T-cell (primary cell): Measurements from ENCODE around the gene PANX2. TPM values are rescaled to one million over a fixed set of nuclear protein-coding genes. Genes with fewer than 3 reads are reported as not detected.
A peak's percentile ranks its signal among the peaks of the same experiment; 100 is the strongest.
"Not testable (repeated sequence)": the region's sequence is repeated elsewhere in the genome, so short reads cannot be mapped to it uniquely, and the experiment has no call there.

ENCODE experiments used
- ATAC-seq, 4 experiments: fragments of 200-7000 bp in 3 of 4; fragments of 150-1000 bp in 1 of 4; cut with Tn5 transposase; replicated peaks in 1 of 4; 1 replicate in 3 of 4; 2 replicates in 1 of 4; pipeline ENCODE4 v1.10.0; 2021; ENCODE audit warnings: moderate library complexity in 3 of 4, mild to moderate bottlenecking in 2 of 4, moderate number of reproducible peaks in 1 of 4
- CTCF ChIA-PET, 2 donors: fragments of 300-600 bp; sonication (Branson Sonifier 250); formaldehyde crosslinking; loops; one replicate each; lab custom pipeline; 2022; ENCODE audit warnings: antibody characterized with exemption in 2 of 2; lab: Charles Lee
- POLR2A ChIA-PET, 2 donors: fragments of 300-600 bp; sonication (Branson Sonifier 250); formaldehyde crosslinking; loops; one replicate each; lab custom pipeline; 2022; ENCODE audit warnings: antibody characterized with exemption in 2 of 2; lab: Charles Lee
- DNase-seq, 35 experiments: peaks; one replicate each; pipeline versions ENCODE4 v3.0.0 to v3.0.0-alpha.2; 2013 to 2023
- H3K27ac ChIP-seq: one replicate; pipeline ENCODE4 v1.5.1; 2013; ENCODE audit warnings: low read length
- H3K27me3 ChIP-seq, 2 experiments: replicated peaks in 1 of 2; 1 replicate in 1 of 2; 2 replicates in 1 of 2; pipeline versions ENCODE4 v1.6.1 to v1.7.0; 2013; ENCODE audit warnings: low read length in 1 of 2, mixed read lengths in 1 of 2; ENCODE audit not compliant: control insufficient read depth in 2 of 2, insufficient read depth in 2 of 2; ENCODE audit errors: extremely low read depth in 1 of 2
- H3K36me3 ChIP-seq, 2 donors: 1 replicate in 1 of 2; 2 replicates in 1 of 2; pipeline versions ENCODE4 v1.6.1 to v1.7.0; 2013; ENCODE audit warnings: low read length in 1 of 2; ENCODE audit not compliant: control insufficient read depth in 2 of 2, insufficient read depth in 1 of 2; ENCODE audit errors: extremely low read depth in 1 of 2
- H3K4me1 ChIP-seq, 2 experiments: 1 replicate in 1 of 2; 2 replicates in 1 of 2; pipeline versions ENCODE4 v1.6.1 to v1.7.0; 2013; ENCODE audit warnings: low read length in 2 of 2, mixed read lengths in 1 of 2; ENCODE audit not compliant: insufficient read depth in 2 of 2, control insufficient read depth in 1 of 2; ENCODE audit errors: extremely low read depth in 1 of 2
- H3K4me3 ChIP-seq, 2 donors: 1 replicate in 1 of 2; 2 replicates in 1 of 2; pipeline versions ENCODE4 v1.5.1 to v1.7.0; 2013; ENCODE audit warnings: mild to moderate bottlenecking in 2 of 2, low read length in 1 of 2, moderate library complexity in 1 of 2; ENCODE audit not compliant: control insufficient read depth in 1 of 2; ENCODE audit errors: extremely low read depth in 1 of 2
- H3K9me3 ChIP-seq: 2 replicates; pipeline ENCODE4 v1.7.0; 2013
- H3K27ac Mint-ChIP-seq, 2 donors: one replicate each; pipeline ENCODE4 v1.8.0; 2020 to 2021; ENCODE audit warnings: mild to moderate bottlenecking in 2 of 2, mixed read lengths in 2 of 2
- H3K27me3 Mint-ChIP-seq, 2 donors: one replicate each; pipeline ENCODE4 v1.8.0; 2021 to 2022; ENCODE audit warnings: mixed read lengths in 2 of 2
- H3K36me3 Mint-ChIP-seq: one replicate; pipeline ENCODE4 v1.8.0; 2021; ENCODE audit warnings: mixed read lengths
- H3K4me1 Mint-ChIP-seq, 3 donors: one replicate each; pipeline ENCODE4 v1.8.0; 2020 to 2022; ENCODE audit warnings: mixed read lengths in 3 of 3, mild to moderate bottlenecking in 1 of 3
- H3K4me3 Mint-ChIP-seq, 3 donors: one replicate each; pipeline ENCODE4 v1.8.0; 2020 to 2022; ENCODE audit warnings: mild to moderate bottlenecking in 3 of 3, mixed read lengths in 3 of 3, moderate library complexity in 3 of 3
- H3K9me3 Mint-ChIP-seq, 3 donors: one replicate each; pipeline ENCODE4 v1.8.0; 2020 to 2022; ENCODE audit warnings: mixed read lengths in 3 of 3
- WGBS: methylation state at CpG from one replicate; pipeline ENCODE4 v1.1.5; 2013; ENCODE audit warnings: missing lambda C conversion rate; ENCODE audit not compliant: insufficient coverage; 5-methylcytosine and 5-hydroxymethylcytosine counted together
- total RNA-seq, 35 experiments: library from RNA in 6 of 35; stranded (reverse) in 6 of 35; fragments of 120-200 nt in 1 of 35; gene quantifications; one replicate each; pipeline versions ENCODE4 v1.2.1 to v1.2.4 and lab custom pipeline; 2013 to 2026

PANX2 gene
- total RNA-seq, 5 donors from 2014 or later (not counting 1 experiment from before 2014, with no cell fraction given) = 0.16 to 0.32 (median 0.26) TPM; not detected in 2

DNA sequence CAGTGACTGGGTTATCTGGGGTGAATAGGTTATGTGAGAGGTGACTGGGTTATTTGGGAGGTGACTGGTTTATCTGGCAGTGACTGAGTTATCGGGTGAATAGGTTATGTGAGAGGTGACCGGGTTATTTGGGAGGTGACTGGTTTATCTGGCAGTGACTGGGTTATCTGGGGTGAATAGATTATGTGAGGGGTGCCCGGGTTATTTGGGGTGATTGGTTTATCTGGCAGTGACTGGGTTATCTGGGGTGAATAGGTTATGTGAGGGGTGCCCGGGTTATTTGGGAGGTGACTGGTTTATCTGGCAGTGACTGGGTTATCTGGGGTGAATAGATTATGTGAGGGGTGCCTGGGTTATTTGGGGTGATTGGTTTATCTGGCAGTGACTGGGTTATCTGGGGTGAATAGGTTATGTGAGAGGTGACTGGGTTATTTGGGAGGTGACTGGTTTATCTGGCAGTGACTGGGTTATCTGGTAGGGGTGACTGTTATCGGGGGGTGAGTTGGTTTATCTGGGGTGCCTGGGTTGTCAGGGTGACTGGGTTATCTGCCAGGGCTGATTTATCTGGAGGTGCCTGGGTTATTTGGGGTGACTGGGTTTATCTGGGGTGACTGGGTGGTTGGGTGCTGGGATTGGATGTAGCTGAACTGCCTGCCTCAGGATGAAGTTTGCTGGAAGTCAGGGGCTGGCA is 1.9 kb upstream of the PANX2 start:
- Mint-ChIP-seq H3K4me3 (peak overlapping the region; percentile 66 to 78 (median 70)), H3K27me3 (peaks cover 27 to 45% of the 10 kb centered on the region in 2 donors), H3K27ac (peak overlapping the region in 1 of 2 donors; percentile 15), H3K4me1 (peaks cover 4 to 12% (median 6%) of the 10 kb centered on the region in 3 donors)
- H3K27me3 ChIP-seq = peaks cover 4 to 57% of the 10 kb centered on the region in 2 experiments
- H3K4me3 ChIP-seq, H3K36me3 ChIP-seq, DNase-seq, H3K36me3 Mint-ChIP-seq, POLR2A ChIA-PET, H3K27ac ChIP-seq, H3K9me3 Mint-ChIP-seq, ATAC-seq, H3K9me3 ChIP-seq, H3K4me1 ChIP-seq, CTCF ChIA-PET: not testable (repeated sequence)
- 82% methylated on average over 4 of the region's 5 CpGs for WGBS

- H3K27ac Mint-ChIP-seq = peak overlapping the region in 1 of 2 donors; percentile 19
- ATAC-seq = no peak
- H3K36me3 Mint-ChIP-seq = no peaks in the 10 kb centered on the region
- ChIA-PET POLR2A (no interaction called here), CTCF (no interaction called here)
- H3K9me3 ChIP-seq = no peaks in the 10 kb centered on the region
- peaks cover 25 to 45% of the 10 kb centered on the region in 2 donors for H3K27me3 Mint-ChIP-seq
- peaks cover 0 to 6% of the 10 kb centered on the region in 2 experiments for H3K4me1 ChIP-seq
- H3K36me3 ChIP-seq = no peaks in the 10 kb centered on the region
- H3K4me3 ChIP-seq = no peak overlapping the region
- peaks cover 4 to 12% (median 6%) of the 10 kb centered on the region in 3 donors for H3K4me1 Mint-ChIP-seq
- no peak for DNase-seq
- peak overlapping the region; percentile 66 to 78 (median 70) for H3K4me3 Mint-ChIP-seq
- 38% methylated on average over 14 of the region's 36 CpGs for WGBS
- no peaks in the 10 kb centered on the region for H3K9me3 Mint-ChIP-seq
- peaks cover 4 to 58% of the 10 kb centered on the region in 2 experiments for H3K27me3 ChIP-seq
- H3K27ac ChIP-seq = no peak overlapping the region
These were observed 1.3 kb upstream of the PANX2 start for GRCh38 chr22:50169181-50169759.

- under 1% methylated on average over 50 of the region's 70 CpGs for WGBS
- peak overlapping the region in 2 of 3 donors; percentile 38 to 45 for H3K4me3 Mint-ChIP-seq
- POLR2A ChIA-PET = no interaction called here
- peaks cover 0 to 6% of the 10 kb centered on the region in 2 experiments for H3K4me1 ChIP-seq
- H3K36me3 ChIP-seq = no peaks in the 10 kb centered on the region
- H3K9me3 Mint-ChIP-seq = no peaks in the 10 kb centered on the region
- ATAC-seq (peak; percentile 51 to 78 (median 62)), DNase-seq (peak in 4 of 35 experiments; percentile 15 to 35 (median 26))
- H3K27me3 ChIP-seq = peaks cover 4 to 61% of the 10 kb centered on the region in 2 experiments
- no peak overlapping the region for H3K4me3 ChIP-seq
- no peaks in the 10 kb centered on the region for H3K9me3 ChIP-seq
- H3K27ac Mint-ChIP-seq = no peak overlapping the region
- CTCF ChIA-PET = no interaction called here
- no peaks in the 10 kb centered on the region for H3K36me3 Mint-ChIP-seq
- peaks cover 4 to 12% (median 6%) of the 10 kb centered on the region in 3 donors for H3K4me1 Mint-ChIP-seq
- no peak overlapping the region for H3K27ac ChIP-seq
- peaks cover 24 to 42% of the 10 kb centered on the region in 2 donors for H3K27me3 Mint-ChIP-seq
These were observed 673 bp upstream of the PANX2 start for GRCh38 chr22:50169774-50170341.

- ChIA-PET CTCF (no interaction called here), POLR2A (no interaction called here)
- Histone ChIP-seq H3K36me3 (no peaks in the 10 kb centered on the region), H3K27ac (no peak overlapping the region), H3K4me1 (peaks cover 0 to 6% of the 10 kb centered on the region in 2 experiments), H3K4me3 (no peak overlapping the region), H3K27me3 (peaks cover 4 to 64% of the 10 kb centered on the region in 2 experiments), H3K9me3 (no peaks in the 10 kb centered on the region)
- H3K27ac Mint-ChIP-seq = no peak overlapping the region
- H3K27me3 Mint-ChIP-seq = peaks cover 24 to 45% of the 10 kb centered on the region in 2 donors
- 90% methylated on average over 11 of the region's 15 CpGs for WGBS
- no peak for DNase-seq
- peaks cover 4 to 12% (median 6%) of the 10 kb centered on the region in 3 donors for H3K4me1 Mint-ChIP-seq
- H3K4me3 Mint-ChIP-seq = peak overlapping the region; percentile 61 to 73 (median 73)
- ATAC-seq = no peak
- no peaks in the 10 kb centered on the region for H3K36me3 Mint-ChIP-seq
- H3K9me3 Mint-ChIP-seq = no peaks in the 10 kb centered on the region
These were observed 911 bp downstream of the PANX2 start for GRCh38 chr22:50171319-50171964.

DNA sequence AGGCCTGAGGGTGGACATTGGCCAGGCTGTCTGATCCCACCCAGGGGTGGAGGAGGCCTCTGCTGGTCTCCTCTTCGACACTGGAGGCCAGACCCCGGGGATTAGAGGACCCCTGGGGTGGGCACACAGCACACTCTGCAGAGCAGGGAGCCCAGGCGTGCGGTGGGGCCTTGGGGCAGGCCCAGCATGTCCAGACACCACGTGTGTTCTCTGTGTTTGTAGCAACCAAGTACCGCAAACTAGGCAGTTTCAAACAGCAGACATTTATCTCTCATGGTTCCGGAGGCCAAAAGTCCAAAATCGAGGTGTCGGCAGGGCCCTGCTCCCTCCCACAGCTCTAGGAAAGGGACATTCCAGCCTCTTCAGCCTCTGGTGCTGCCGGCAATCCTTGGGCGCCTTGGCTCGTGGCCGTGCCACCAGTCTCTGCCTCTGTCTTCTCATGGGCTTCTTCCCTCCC is 1.5 kb downstream of the PANX2 start:
- Histone ChIP-seq H3K36me3 (no peaks in the 10 kb centered on the region), H3K27me3 (peaks cover 4 to 64% of the 10 kb centered on the region in 2 experiments), H3K4me3 (no peak overlapping the region), H3K27ac (no peak overlapping the region), H3K4me1 (peaks cover 0 to 6% of the 10 kb centered on the region in 2 experiments), H3K9me3 (no peaks in the 10 kb centered on the region)
- H3K4me1 Mint-ChIP-seq = peaks cover 4 to 12% (median 6%) of the 10 kb centered on the region in 3 donors
- H3K9me3 Mint-ChIP-seq = no peaks in the 10 kb centered on the region
- no peak overlapping the region for H3K27ac Mint-ChIP-seq
- 86% methylated on average over 11 of the region's 13 CpGs for WGBS
- H3K4me3 Mint-ChIP-seq = peak overlapping the region in 2 of 3 donors; percentile 13 to 73
- no peak for ATAC-seq
- no peak for DNase-seq
- no peaks in the 10 kb centered on the region for H3K36me3 Mint-ChIP-seq
- CTCF ChIA-PET = no interaction called here
- POLR2A ChIA-PET = no interaction called here
- H3K27me3 Mint-ChIP-seq = peaks cover 24 to 45% of the 10 kb centered on the region in 2 donors
